Testis (tissue), 2 donors: Measurements from ENCODE around the gene UBL5.

Experiments
- POLR2A ChIP-seq: fragments of 450-650 bp; IDR thresholded peaks from one replicate; pipeline ENCODE4 v1.6.1; 2017; ENCODE audit warnings: antibody characterized with exemption, mild to moderate bottlenecking, moderate library complexity
- TF ChIP-seq, protein P1 (sequence below), 3 experiments: fragments of 450-650 bp in 2 of 3; fragments of 200-600 bp in 1 of 3; sonication (generic) in 1 of 3; IDR thresholded peaks; one replicate each; pipeline ENCODE4 v1.5.1; 2016 to 2019; ENCODE audit warnings: antibody characterized with exemption in 3 of 3, mild to moderate bottlenecking in 2 of 3, moderate library complexity in 1 of 3

DNA sequence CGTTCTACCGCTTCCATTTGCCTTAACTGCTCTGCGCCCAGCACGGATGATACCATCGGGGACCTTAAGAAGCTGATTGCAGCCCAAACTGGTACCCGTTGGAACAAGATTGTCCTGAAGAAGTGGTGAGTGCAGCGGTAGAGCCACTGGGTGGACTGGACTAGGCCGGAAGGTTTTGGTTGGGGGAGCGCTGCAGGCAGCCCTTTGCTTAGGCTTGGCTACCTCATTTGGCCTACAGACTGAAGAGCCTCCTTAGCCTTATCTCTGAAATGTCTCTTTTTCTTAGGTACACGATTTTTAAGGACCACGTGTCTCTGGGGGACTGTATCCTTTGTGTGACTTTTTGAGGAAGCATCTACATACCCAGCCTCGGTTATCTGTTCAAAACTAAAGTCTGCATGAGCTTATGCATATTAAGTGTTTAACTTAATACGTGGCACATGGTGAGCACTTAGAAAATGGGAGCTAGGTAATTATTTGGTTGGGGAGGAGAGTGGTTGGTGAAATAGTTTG is 889 bp downstream of the UBL5 start:
- TF ChIP-seq, protein P1, sequence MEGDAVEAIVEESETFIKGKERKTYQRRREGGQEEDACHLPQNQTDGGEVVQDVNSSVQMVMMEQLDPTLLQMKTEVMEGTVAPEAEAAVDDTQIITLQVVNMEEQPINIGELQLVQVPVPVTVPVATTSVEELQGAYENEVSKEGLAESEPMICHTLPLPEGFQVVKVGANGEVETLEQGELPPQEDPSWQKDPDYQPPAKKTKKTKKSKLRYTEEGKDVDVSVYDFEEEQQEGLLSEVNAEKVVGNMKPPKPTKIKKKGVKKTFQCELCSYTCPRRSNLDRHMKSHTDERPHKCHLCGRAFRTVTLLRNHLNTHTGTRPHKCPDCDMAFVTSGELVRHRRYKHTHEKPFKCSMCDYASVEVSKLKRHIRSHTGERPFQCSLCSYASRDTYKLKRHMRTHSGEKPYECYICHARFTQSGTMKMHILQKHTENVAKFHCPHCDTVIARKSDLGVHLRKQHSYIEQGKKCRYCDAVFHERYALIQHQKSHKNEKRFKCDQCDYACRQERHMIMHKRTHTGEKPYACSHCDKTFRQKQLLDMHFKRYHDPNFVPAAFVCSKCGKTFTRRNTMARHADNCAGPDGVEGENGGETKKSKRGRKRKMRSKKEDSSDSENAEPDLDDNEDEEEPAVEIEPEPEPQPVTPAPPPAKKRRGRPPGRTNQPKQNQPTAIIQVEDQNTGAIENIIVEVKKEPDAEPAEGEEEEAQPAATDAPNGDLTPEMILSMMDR (IDR thresholded peaks at IDR 0.05): no peak
- TF ChIP-seq POLR2A: no peak
